AG09319 (cell line): Measurements from ENCODE around the gene HES4.

Experiments used
- DNase-seq: peaks from one replicate; pipeline ENCODE4 v3.0.0-alpha.2; 2010; ENCODE audit warnings: low read depth; ENCODE audit errors: extremely low read depth
- CTCF ChIP-seq: IDR thresholded peaks from 2 replicates; pipeline ENCODE4 v1.5.1; 2011; ENCODE audit warnings: low read depth, mild to moderate bottlenecking, inconsistent platforms, low read length, moderate library complexity

Gene HES4

GRCh38 chr1:1024771-1025699, 25.1 kb upstream of the HES4 start:
- DNase-seq: no peak
- no peak for TF ChIP-seq CTCF

GRCh38 chr1:1024149-1024770, 24.4 kb upstream of the HES4 start:
- TF ChIP-seq CTCF: no peak
- DNase-seq: no peak

- no peak for DNase-seq
- no peak for TF ChIP-seq CTCF
Observed at GRCh38 chr1:1023700-1024099, 23.8 kb upstream of the HES4 start.

- DNase-seq: no peak
- TF ChIP-seq CTCF: no peak
Observed at GRCh38 chr1:1022302-1023009, 22.6 kb upstream of the HES4 start.

GRCh38 chr1:1021920-1022259, 22.0 kb upstream of the HES4 start:
- TF ChIP-seq CTCF: no peak
- DNase-seq: no peak

- no peak for TF ChIP-seq CTCF
- no peak for DNase-seq
Observed at GRCh38 chr1:1021010-1021919, 21.4 kb upstream of the HES4 start.
